Endothelial cell (in vitro differentiated cells): Measurements from ENCODE around the gene CNTN4. TPM values are rescaled to one million over a fixed set of nuclear protein-coding genes. Genes with fewer than 3 reads are reported as not detected.

Experiments used
- DNase-seq: peaks from one replicate; pipeline ENCODE4 v3.0.0; 2021; ENCODE audit warnings: low spot score
- H3K27ac Mint-ChIP-seq: one replicate; pipeline ENCODE4 v1.8.0; 2021; ENCODE audit warnings: mixed read lengths, inconsistent platforms; ENCODE audit not compliant: unreplicated experiment
- H3K27me3 Mint-ChIP-seq: one replicate; pipeline ENCODE4 v1.8.0; 2021; ENCODE audit warnings: mild to moderate bottlenecking, moderate library complexity, mixed read lengths, inconsistent platforms; ENCODE audit not compliant: unreplicated experiment
- H3K36me3 Mint-ChIP-seq: one replicate; pipeline ENCODE4 v1.8.0; 2021; ENCODE audit warnings: mild to moderate bottlenecking, low read depth, mixed read lengths, inconsistent platforms; ENCODE audit not compliant: unreplicated experiment
- H3K4me1 Mint-ChIP-seq: one replicate; pipeline ENCODE4 v1.8.0; 2021; ENCODE audit warnings: mild to moderate bottlenecking, mixed read lengths, inconsistent platforms; ENCODE audit not compliant: unreplicated experiment
- H3K4me3 Mint-ChIP-seq: one replicate; pipeline ENCODE4 v1.8.0; 2021; ENCODE audit warnings: mild to moderate bottlenecking, mixed read lengths, inconsistent platforms; ENCODE audit not compliant: unreplicated experiment
- H3K9me3 Mint-ChIP-seq: one replicate; pipeline ENCODE4 v1.8.0; 2021; ENCODE audit warnings: mixed read lengths, inconsistent platforms; ENCODE audit not compliant: unreplicated experiment
- CTCF ChIP-seq: fragments of 200-600 bp; sonication (generic); IDR thresholded peaks from one replicate; pipeline ENCODE4 v1.5.0; 2021; ENCODE audit warnings: antibody characterized with exemption; ENCODE audit not compliant: unreplicated experiment
- total RNA-seq: library from RNA; stranded (reverse); fragmentation: NEBNext Ultra II Directional; extraction: Animal tissue kit (Norgen Biotek cat#: 25700); gene quantifications from one replicate; pipeline ENCODE4 v1.2.1, GENCODE V29; 2021; ENCODE audit not compliant: unreplicated experiment

CNTN4 gene
- total RNA-seq, 1 donor from 2014 or later, result not detected

GRCh38 chr3:2343031-2343682 lies 244.5 kb downstream of the CNTN4 start:
- H3K9me3 Mint-ChIP-seq, result peaks cover 20% of the 10 kb centered on the region
- TF ChIP-seq CTCF, result no peak
- no peak overlapping the region for H3K27ac Mint-ChIP-seq

GRCh38 chr3:2352134-2352762 lies 253.6 kb downstream of the CNTN4 start:
- H3K27me3 Mint-ChIP-seq, result no peaks in the 10 kb centered on the region
- H3K27ac Mint-ChIP-seq, result no peak overlapping the region
- peaks cover 20% of the 10 kb centered on the region for H3K9me3 Mint-ChIP-seq
- H3K36me3 Mint-ChIP-seq, result peaks cover 19% of the 10 kb centered on the region
- H3K4me1 Mint-ChIP-seq, result no peaks in the 10 kb centered on the region
- DNase-seq, result no peak
- no peak overlapping the region for H3K4me3 Mint-ChIP-seq
- no peak for TF ChIP-seq CTCF

More at GRCh38 chr3:2343031-2343682, 244.5 kb downstream of the CNTN4 start:
- no peak for DNase-seq
- peaks cover 4% of the 10 kb centered on the region for H3K36me3 Mint-ChIP-seq
- H3K27me3 Mint-ChIP-seq, result no peaks in the 10 kb centered on the region
- H3K4me1 Mint-ChIP-seq, result no peaks in the 10 kb centered on the region
- no peak overlapping the region for H3K4me3 Mint-ChIP-seq

GRCh38 chr3:2354702-2355101 lies 256.0 kb downstream of the CNTN4 start:
- Mint-ChIP-seq H3K27ac (no peak overlapping the region), H3K4me1 (no peaks in the 10 kb centered on the region), H3K36me3 (peaks cover 19% of the 10 kb centered on the region), H3K4me3 (no peak overlapping the region), H3K9me3 (peaks cover 20% of the 10 kb centered on the region), H3K27me3 (no peaks in the 10 kb centered on the region)
- TF ChIP-seq CTCF, result no peak
- DNase-seq, result no peak

GRCh38 chr3:2356298-2356950 lies 257.8 kb downstream of the CNTN4 start:
- Mint-ChIP-seq H3K4me3 (no peak overlapping the region), H3K4me1 (no peaks in the 10 kb centered on the region), H3K27me3 (no peaks in the 10 kb centered on the region), H3K36me3 (peaks cover 14% of the 10 kb centered on the region), H3K27ac (no peak overlapping the region), H3K9me3 (peaks cover 20% of the 10 kb centered on the region)
- no peak for TF ChIP-seq CTCF
- DNase-seq, result no peak

GRCh38 chr3:2360815-2361214 lies 262.1 kb downstream of the CNTN4 start:
- Mint-ChIP-seq H3K27me3 (no peaks in the 10 kb centered on the region), H3K4me1 (no peaks in the 10 kb centered on the region), H3K9me3 (peaks cover 14% of the 10 kb centered on the region), H3K27ac (no peak overlapping the region), H3K4me3 (no peak overlapping the region), H3K36me3 (peaks cover 4% of the 10 kb centered on the region)
- TF ChIP-seq CTCF, result no peak
- no peak for DNase-seq
